Globus pallidus (tissue), 1 donor: ENCODE data around the gene RAB7A.

Experiments used
- DNase-seq: peaks from one replicate; pipeline ENCODE4 v3.0.0-alpha.2; 2015; ENCODE audit warnings: low spot score

The RAB7A gene

DNA sequence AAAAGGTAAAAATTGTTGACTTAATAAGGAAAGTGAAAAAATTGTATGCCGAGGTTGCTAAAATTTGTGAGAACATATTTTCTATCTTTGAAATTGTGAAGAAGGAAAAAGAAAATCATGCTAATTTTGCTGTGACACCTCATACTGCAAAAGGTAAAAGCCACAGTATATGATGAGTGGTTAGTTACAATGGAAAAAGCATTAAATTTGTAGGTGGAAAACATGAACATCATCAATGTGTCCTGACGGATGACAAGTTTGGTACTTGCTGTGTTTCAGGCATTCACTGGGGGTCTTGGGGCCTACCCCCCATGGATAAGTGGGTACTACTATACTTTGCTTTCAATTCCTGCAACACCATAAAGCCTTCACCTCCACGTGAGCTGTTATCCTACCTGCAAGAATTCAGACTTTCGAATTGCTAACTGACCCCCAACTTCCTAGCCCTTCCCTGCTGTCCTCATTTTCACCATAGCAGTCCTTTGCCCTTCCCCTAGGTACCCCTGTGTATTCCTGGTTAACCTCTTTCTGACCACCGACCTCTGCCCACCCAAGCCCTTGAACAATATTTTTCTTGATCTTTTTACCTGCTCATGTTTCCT is 62.4 kb downstream of the RAB7A start:
- no peak for DNase-seq

DNA sequence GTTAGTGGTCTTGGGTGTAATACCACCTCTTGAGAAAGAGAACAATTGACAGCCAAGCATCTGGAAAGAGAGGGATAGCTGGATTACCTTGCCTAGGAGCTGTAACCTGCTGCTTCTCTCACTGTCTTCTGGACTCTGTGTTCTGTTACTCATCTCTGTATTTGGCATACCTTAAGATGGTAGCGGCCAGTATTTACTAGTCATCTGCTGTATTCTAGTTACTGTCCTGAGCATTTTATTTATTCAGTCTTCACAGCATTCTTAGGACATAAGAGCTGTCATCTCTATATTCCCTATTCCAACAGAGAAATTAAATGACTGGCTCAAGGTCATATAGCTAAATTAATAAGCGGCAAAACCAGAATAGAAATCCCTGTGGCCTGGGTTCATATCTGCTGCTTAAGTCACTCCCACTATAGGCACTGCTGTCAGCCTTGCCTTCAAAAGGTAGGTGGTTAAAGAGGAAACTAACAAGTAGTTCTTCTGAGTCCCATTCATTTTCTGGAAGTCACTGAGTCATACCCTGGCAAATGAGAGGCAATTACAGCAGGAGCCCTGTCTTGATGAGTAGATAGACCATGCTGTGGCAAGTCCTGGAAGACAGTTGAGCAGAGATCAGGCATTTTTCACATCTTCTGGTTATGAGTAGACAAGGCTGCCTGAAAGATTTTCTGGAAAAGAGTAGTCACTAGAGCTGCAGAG is 68.2 kb downstream of the RAB7A start:
- DNase-seq: no peak

DNA sequence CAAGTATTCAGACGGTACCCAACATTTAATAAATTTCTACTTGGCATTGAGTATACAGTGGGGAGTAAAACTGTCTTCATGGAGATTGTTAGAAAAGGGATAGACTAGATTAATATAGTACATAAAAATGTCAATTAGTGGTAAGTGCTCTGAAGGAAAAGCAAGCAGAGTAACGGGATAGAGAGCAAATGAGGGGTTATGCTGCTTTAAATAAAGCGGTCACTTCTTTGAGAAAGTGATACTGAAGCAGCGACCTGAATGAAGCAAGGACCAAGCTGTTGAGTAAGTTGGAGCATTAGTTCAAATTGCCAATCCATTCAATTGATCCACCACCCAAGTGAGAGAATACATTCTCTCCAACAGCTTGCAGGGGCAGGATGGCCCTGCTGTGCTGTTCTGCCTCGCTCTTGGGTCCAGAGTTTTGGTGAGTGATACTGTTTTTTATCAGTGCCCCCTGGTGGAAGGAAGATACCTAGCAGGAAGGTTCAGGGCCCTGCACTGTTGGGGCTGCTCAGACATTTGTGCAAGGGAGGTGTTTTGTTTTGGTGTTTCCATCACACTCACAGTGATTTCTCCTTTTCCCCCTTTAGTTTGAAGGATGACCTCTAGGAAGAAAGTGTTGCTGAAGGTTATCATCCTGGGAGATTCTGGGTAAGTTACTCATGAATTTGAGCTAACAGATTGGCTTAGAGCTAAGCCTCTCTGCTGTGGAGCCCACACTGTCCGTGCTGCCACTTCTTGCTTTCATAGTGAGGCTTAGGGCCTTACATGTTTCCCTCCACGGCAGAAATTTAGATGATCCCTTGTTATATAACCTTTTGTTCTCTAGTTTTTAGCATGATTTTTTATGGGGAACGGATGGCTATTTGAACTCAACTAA is 69.0 kb downstream of the RAB7A start:
- peak; percentile 78 for DNase-seq

GRCh38 chr3:128799653-128800052 is 73.7 kb downstream of the RAB7A start:
- DNase-seq: no peak

DNA sequence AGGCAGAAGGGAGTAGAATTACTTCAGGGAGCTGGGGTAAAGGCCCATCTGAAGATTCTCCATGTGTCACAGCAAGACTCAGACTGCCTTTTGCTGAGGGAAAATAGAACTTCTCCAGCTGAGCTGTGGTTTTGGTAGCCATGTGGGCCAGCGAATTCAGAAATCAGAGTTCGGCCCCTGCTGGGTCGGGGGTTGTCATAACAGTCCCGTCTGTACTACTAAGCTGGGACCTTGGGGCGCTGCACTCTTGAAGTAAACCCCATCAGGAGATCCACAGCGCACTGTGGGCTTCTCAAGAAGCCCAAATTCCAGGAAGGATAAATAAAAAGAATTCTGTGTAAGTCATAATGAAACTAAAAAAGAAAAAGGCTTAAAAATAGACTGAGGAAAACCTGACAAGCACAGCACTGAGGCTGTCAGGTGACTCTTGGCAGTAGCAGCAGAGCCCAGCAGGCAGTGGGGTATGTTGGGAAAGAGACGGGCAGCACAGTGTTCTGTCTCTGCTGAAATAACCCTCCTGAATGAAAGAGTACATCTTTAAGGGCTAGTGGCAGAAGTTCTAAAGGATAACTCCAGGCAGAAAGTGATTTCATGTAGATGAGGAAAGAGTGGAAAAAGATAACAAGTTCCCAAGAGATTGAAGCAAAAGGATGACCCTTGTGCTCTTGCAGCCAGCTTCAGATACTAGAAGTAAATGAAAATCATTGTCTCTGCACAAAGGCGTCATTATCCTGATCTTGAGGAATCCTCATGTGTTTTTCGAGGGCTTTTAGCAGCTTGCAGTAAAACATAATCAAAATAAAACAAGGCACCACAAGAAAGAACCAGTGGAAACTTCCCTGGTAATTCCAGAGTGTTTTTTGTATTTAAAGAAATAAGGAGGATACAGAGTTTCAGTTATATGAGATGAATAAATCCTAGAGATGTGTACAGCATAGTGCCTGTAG is 74.5 kb downstream of the RAB7A start:
- peak; percentile 84 for DNase-seq

- DNase-seq: no peak
These were observed 75.9 kb downstream of the RAB7A start for GRCh38 chr3:128801779-128802380.

DNA sequence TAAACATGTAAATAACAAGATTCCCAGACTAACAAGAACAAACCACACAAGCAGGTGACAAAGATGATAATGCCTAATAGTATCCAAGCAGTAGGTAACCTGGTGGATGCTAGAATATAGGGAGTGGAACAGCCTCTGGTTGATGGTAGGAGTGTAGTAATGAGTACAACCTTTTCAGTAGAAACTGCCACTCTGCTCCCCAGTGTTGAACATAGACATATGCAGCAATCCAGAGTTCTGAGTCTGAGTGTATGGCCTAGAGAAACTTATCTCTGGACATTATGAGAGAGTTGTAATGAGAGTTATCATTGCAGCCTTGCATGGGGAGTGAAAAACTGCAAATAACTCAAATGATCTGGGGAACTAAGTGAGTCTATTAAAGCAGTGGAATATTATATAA is 77.3 kb downstream of the RAB7A start:
- DNase-seq: no peak

- no peak for DNase-seq
These were observed 78.2 kb downstream of the RAB7A start for GRCh38 chr3:128804017-128804810.

DNA sequence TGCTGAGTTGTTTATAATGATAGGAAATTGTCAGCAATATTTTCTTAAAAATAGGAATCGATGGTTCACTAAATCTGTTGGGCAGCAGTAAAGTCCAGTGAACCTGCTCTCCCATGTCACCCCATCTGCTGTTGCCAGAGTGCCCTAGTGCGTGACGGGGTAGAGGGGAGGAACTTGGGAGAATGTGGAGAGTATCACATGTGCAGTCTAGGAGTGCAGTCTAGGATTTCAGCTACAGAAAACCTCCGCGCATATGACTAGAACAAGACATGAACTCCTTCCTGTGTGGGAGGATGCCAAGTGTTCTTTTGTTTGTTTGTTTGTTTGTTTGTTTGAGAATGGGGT is 78.8 kb downstream of the RAB7A start:
- DNase-seq: no peak

- DNase-seq: no peak
These were observed 79.8 kb downstream of the RAB7A start for GRCh38 chr3:128805772-128806171.

- no peak for DNase-seq
These were observed 80.6 kb downstream of the RAB7A start for GRCh38 chr3:128806588-128806987.

GRCh38 chr3:128807186-128807830 is 81.3 kb downstream of the RAB7A start:
- DNase-seq: no peak

DNA sequence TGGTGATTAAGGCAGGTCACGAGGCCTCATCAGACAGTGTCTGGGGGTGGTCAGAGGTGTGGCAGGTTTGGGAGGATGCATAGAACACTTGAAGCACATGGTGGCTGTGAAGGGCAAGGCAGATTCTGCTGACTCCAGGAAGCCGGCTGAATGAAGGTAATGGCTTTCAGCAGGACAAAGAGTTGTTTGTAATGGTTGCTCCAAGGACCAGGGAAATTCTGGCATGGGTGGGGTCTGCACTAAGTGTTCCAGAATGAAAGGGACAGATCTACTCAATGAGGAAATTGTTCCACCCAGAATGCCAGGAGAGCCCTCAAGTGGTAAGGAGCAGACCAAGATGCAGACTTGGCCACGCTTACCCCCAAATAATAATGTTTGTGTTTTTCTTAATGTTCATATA is 82.7 kb downstream of the RAB7A start:
- no peak for DNase-seq

GRCh38 chr3:128813097-128813496 is 87.1 kb downstream of the RAB7A start:
- DNase-seq: no peak

GRCh38 chr3:128814060-128814459 is 88.1 kb downstream of the RAB7A start:
- DNase-seq: no peak

DNA sequence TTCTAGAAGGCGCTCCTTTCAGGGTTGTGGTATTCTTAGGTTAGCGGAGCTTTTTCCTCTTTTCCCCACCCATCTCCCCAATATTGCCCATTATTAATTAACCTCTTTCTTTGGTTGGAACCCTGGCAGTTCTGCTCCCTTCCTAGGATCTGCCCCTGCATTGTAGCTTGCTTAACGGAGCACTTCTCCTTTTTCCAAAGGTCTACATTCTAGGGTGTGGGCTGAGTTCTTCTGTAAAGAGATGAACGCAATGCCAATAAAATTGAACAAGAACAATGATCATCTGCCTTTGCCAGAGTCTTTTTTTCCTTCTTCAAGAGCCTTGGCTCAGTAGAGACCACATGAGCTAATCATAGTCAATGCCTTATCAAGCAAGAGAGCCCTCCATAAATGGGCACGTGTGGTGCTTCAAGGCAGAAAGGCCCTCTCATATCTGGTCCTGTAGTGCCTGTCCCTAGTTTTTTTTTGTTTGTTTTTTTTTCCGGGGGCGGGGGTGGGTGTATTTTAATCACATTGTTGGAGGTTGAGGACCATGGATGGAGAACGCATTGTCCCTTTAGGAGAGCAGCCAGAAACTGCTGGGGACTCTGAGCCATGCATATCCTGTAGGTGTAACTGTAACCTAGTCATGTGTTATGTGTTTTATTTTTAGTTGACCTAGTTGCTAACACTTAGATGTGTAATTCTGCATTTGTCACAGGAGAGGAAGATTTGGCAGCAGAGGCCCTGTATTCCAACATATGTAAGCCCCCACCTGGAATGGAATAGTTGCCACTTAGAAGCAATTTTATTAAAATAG is 88.7 kb downstream of the RAB7A start:
- no peak for DNase-seq

GRCh38 chr3:128815318-128816064 is 89.5 kb downstream of the RAB7A start:
- DNase-seq: no peak

- DNase-seq: no peak
These were observed 92.3 kb downstream of the RAB7A start for GRCh38 chr3:128818186-128818787.
